ENCODE results near the gene CNPY1.

The CNPY1 gene

GRCh38 chr7:155467846-155468784 lies 78.2 kb downstream of the CNPY1 start:
- peak; percentile 51 for DNase-seq (ENCODE audit: low read depth, low spot score)

- DNase-seq (ENCODE audit: low read depth, low spot score), result peak; percentile 90
These were observed 79.3 kb downstream of the CNPY1 start for GRCh38 chr7:155466814-155467733.

GRCh38 chr7:155466142-155466813 lies 80.1 kb downstream of the CNPY1 start:
- no peak for DNase-seq (ENCODE audit: low read depth, low spot score)

GRCh38 chr7:155465761-155466141 lies 80.6 kb downstream of the CNPY1 start:
- DNase-seq (ENCODE audit: low read depth, low spot score), result no peak

- DNase-seq (ENCODE audit: low read depth, low spot score), result peak; percentile 37
These were observed 81.2 kb downstream of the CNPY1 start for GRCh38 chr7:155464948-155465739.

- DNase-seq (ENCODE audit: low read depth, low spot score), result no peak
These were observed 82.2 kb downstream of the CNPY1 start for GRCh38 chr7:155464183-155464582.

- DNase-seq (ENCODE audit: low read depth, low spot score), result peak; percentile 40
These were observed 83.1 kb downstream of the CNPY1 start for GRCh38 chr7:155463114-155463811.

- DNase-seq (ENCODE audit: low read depth, low spot score), result peak; percentile 23
These were observed 84.1 kb downstream of the CNPY1 start for GRCh38 chr7:155462163-155462735.

GRCh38 chr7:155461631-155462030 lies 84.7 kb downstream of the CNPY1 start:
- no peak for DNase-seq (ENCODE audit: low read depth, low spot score)

GRCh38 chr7:155460926-155461613 lies 85.3 kb downstream of the CNPY1 start:
- no peak for DNase-seq (ENCODE audit: low read depth, low spot score)

- DNase-seq (ENCODE audit: low read depth, low spot score), result no peak
These were observed 86.5 kb downstream of the CNPY1 start for GRCh38 chr7:155459700-155460461.

GRCh38 chr7:155458878-155459699 lies 87.3 kb downstream of the CNPY1 start:
- DNase-seq (ENCODE audit: low read depth, low spot score), result peak; percentile 56

GRCh38 chr7:155458111-155458877 lies 88.1 kb downstream of the CNPY1 start, which contains the start of gene EN2:
Gene EN2 (plus strand): TSS chr7:155458129. CDS start chr7:155458378, 249 bp downstream.
- DNase-seq (ENCODE audit: low read depth, low spot score), result peak; percentile 38

GRCh38 chr7:155457544-155458110 lies 88.7 kb downstream of the CNPY1 start:
- no peak for DNase-seq (ENCODE audit: low read depth, low spot score)

- DNase-seq (ENCODE audit: low read depth, low spot score), result peak; percentile 70
These were observed 89.4 kb downstream of the CNPY1 start for GRCh38 chr7:155456738-155457543.
